NB4 (cell line): ENCODE data around the gene DRC7.
A peak's percentile ranks its signal among the peaks of the same experiment; 100 is the strongest.
"Not testable (repeated sequence)": the region's sequence is repeated elsewhere in the genome, so short reads cannot be mapped to it uniquely, and the experiment has no call there.

ENCODE experiments used
- DNase-seq: peaks from one replicate; pipeline ENCODE4 v3.0.0; 2010; ENCODE audit warnings: low read depth
- H3K4me3 ChIP-seq: one replicate; pipeline ENCODE4 v1.5.1; 2011; ENCODE audit warnings: mild to moderate bottlenecking, low read depth, low read length, moderate library complexity
- MYC ChIP-seq: IDR thresholded peaks from 2 replicates; pipeline ENCODE4 v1.6.1; 2011; ENCODE audit warnings: low read depth, low read length
- POLR2A ChIP-seq: IDR thresholded peaks from 2 replicates; pipeline ENCODE4 v1.6.1; 2011; ENCODE audit warnings: mild to moderate bottlenecking; ENCODE audit not compliant: insufficient read length; ENCODE audit errors: extremely low read depth
- TF ChIP-seq, protein P1 (sequence below): IDR thresholded peaks from 2 replicates; pipeline ENCODE4 v1.6.1; 2011; ENCODE audit warnings: low read depth, low read length
- TF ChIP-seq, protein P2 (sequence below): IDR thresholded peaks from one replicate; pipeline ENCODE4 v1.5.1; 2012; ENCODE audit warnings: low read depth, low read length

Gene DRC7

DNA sequence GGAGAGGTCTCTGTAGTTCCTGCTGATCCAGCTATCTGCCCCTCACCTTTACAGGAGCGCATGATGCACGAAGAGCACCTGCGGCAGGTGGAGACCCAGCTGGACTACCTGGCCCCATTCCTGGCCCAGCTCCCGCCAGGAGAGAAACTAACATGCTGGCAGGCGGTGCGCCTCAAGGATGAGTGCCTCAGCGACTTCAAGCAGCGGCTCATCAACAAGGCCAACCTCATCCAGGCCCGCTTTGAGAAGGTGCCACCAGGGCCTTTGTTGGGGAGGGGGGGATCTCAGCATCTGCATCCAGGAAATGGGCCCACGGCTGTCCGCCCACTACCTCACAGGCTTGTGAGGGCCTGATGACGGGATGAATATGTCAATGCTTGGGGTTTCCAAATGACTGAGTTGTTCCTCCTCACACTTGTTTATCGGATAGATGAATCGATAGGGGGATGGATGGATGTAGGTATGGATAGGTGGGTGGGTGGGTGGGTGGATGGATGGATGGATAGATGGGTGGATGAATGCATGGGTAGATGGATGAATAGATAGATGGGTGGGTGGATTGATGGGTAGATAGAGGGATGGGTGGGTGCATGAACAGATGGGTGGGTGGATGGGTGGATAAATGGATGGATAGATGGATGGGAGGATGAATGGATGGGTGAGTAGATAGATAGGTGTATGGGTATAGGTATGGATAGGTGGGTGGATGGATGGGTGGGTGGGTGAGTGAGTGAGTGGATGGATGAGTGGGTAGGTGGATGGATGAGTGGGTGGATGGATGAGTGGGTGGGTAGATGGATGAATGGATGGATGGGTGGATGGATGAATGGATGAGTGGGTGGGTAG lies 34.0 kb downstream of the DRC7 start:
- TF ChIP-seq, protein P1, sequence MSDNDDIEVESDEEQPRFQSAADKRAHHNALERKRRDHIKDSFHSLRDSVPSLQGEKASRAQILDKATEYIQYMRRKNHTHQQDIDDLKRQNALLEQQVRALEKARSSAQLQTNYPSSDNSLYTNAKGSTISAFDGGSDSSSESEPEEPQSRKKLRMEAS = no peak
- TF ChIP-seq POLR2A = no peak
- TF ChIP-seq MYC = no peak
- TF ChIP-seq, protein P2, sequence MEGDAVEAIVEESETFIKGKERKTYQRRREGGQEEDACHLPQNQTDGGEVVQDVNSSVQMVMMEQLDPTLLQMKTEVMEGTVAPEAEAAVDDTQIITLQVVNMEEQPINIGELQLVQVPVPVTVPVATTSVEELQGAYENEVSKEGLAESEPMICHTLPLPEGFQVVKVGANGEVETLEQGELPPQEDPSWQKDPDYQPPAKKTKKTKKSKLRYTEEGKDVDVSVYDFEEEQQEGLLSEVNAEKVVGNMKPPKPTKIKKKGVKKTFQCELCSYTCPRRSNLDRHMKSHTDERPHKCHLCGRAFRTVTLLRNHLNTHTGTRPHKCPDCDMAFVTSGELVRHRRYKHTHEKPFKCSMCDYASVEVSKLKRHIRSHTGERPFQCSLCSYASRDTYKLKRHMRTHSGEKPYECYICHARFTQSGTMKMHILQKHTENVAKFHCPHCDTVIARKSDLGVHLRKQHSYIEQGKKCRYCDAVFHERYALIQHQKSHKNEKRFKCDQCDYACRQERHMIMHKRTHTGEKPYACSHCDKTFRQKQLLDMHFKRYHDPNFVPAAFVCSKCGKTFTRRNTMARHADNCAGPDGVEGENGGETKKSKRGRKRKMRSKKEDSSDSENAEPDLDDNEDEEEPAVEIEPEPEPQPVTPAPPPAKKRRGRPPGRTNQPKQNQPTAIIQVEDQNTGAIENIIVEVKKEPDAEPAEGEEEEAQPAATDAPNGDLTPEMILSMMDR = no peak
- DNase-seq = no peak

DNA sequence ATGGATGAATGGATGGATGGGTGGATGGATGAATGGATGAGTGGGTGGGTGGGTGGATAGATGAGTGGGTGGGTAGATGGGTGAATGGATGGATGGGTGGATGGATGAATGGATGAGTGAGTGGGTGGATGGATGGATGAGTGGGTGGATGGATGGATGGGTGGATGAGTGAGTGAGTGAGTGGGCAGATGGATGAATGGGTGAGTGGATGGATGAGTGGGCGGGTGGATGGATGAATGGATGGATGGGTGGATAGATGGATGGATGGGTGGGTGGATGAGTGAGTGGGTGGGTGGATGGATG lies 34.5 kb downstream of the DRC7 start:
- H3K4me3 ChIP-seq = no peak overlapping the region
- TF ChIP-seq MYC (no peak), POLR2A (no peak)
- TF ChIP-seq, protein P2 = no peak
- TF ChIP-seq, protein P1 = no peak
- DNase-seq = no peak

More for the DNA sequence above, 34.0 kb downstream of the DRC7 start:
- H3K4me3 ChIP-seq = no peak overlapping the region

DNA sequence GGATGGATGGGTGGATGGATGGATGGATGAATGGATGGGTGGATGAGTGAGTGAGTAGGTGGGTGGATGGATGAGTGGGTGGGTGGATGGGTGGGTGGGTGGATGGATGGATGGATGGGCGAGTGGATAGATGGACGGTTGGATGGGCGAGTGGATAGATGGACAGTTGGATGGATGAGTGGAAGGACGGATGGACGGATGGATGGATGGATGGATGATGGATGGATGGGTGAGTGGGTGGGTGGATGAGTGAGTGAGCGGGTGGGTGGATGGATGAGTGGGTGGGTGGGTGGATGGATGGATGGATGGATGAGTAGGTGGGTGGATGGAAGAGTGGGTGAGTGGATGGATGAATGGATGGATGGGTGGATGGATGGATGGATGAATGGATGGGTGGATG lies 35.2 kb downstream of the DRC7 start:
- not testable (repeated sequence) for H3K4me3 ChIP-seq, DNase-seq

DNA sequence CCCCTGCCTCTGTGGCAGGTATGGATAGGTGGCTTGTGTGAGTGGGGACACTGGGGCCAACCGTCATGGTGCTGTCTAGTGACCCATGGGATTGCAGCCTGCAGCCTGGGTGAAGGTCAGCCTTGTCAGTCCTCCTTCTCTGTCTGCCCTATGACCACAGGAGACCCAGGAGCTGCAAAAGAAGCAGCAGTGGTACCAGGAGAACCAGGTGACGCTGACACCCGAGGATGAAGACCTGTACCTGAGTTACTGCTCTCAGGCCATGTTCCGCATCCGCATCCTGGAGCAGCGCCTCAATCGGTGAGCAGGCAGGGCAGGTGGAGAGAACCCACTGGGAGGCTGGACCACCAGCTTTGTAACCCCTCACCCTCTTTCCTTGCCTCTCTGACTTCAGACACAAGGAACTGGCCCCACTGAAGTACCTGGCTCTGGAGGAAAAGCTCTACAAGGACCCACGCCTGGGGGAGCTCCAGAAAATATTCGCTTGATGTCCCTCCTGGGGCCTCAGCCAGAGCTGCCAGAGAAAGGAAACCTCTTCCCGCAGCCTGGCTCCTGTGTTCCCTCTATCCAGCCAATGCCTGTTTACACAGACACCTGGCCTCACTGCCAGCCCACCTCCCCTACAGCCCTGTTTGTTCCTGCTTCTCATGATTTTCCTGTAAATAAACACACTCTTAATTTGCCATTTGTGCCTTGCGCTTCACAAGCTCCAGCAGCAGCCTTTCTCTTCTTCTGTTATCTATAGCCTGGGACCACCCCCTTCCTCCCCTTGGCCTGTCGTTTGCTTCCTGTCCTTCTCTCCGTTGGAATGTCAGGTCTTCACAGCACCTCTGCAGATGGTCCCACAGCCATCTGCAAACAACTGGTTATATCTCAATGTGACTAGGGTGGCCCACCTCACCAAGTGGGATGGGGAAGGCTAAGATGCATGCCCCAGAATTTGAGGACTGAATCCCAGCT lies 36.4 kb downstream of the DRC7 start:
- TF ChIP-seq, protein P1 = no peak
- TF ChIP-seq POLR2A (no peak), MYC (no peak)
- TF ChIP-seq, protein P2 = no peak
- no peak overlapping the region for H3K4me3 ChIP-seq
- DNase-seq = no peak

DNA sequence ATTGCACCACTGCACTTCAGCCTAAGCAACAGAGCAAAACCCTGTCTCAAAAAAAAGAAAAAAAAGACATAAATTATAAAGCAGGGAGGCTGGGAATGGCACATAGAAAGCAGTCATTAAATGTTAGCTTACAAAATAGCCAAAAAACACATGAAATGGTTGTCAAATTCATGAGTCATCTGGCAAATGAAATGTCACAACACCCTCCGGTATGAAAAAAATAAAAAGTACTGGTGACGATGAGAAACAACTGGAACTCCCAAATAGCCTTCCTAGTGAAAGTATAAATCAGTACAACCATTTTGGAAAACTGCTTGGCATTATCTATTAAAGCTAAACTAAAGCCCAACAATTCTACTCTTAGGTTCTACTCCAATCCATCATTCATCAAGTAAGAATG lies 37.4 kb downstream of the DRC7 start:
- peak; percentile 39 for DNase-seq
- H3K4me3 ChIP-seq = no peak overlapping the region
- TF ChIP-seq, protein P2 = no peak

DNA sequence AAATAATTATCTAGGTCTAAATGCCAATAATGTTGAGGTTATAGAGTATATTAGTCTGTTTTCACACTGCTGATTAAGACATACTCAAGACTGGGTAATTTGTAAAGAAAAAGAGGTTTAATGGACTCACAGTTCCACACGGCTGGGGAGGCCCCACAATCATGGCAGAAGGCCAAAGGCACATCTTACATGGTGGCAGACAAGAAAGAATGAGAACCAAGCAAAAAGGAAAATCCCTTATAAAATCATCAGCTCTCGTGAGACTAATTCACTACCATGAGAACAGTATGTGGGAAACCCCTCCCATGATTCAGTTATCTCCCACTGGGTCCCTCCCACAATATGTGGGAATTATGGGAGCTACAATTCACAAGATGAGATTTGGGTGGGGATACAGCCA lies 38.1 kb downstream of the DRC7 start:
- H3K4me3 ChIP-seq = no peak overlapping the region
- DNase-seq = no peak
- TF ChIP-seq, protein P1 = no peak
- TF ChIP-seq, protein P2 = no peak
- no peak for TF ChIP-seq POLR2A
- no peak for TF ChIP-seq MYC
